HG02588 (cell line): ENCODE data around the gene PISD.
A peak's percentile ranks its signal among the peaks of the same experiment; 100 is the strongest.
"Not testable (repeated sequence)": the region's sequence is repeated elsewhere in the genome, so short reads cannot be mapped to it uniquely, and the experiment has no call there.

ENCODE experiments used
- ATAC-seq: cut with Tn5 transposase; IDR thresholded peaks from one replicate; pipeline ENCODE4 v1.9.1; 2021; ENCODE audit warnings: mild to moderate bottlenecking, moderate library complexity; ENCODE audit not compliant: unreplicated experiment

The PISD gene

GRCh38 chr22:31661851-31662667 lies at the start of gene PISD:
PISD (minus strand) TSS chr22:31662215; CDS start chr22:31662208, 7 bp downstream.
- ATAC-seq: peak; percentile 69

GRCh38 chr22:31711226-31711625 lies 49.2 kb upstream of the PISD start:
- ATAC-seq: not testable (repeated sequence)

- ATAC-seq: no peak
Measured at GRCh38 chr22:31707519-31707918, 45.5 kb upstream of the PISD start.

GRCh38 chr22:31695423-31695822 lies 33.4 kb upstream of the PISD start:
- no peak for ATAC-seq

GRCh38 chr22:31694046-31694445 lies 32.0 kb upstream of the PISD start:
- ATAC-seq: not testable (repeated sequence)

GRCh38 chr22:31692186-31692886 lies 30.3 kb upstream of the PISD start:
- no peak for ATAC-seq

GRCh38 chr22:31691408-31691807 lies 29.4 kb upstream of the PISD start:
- no peak for ATAC-seq

- ATAC-seq: no peak
Measured at GRCh38 chr22:31683181-31684105, 21.4 kb upstream of the PISD start.

- ATAC-seq: no peak
Measured at GRCh38 chr22:31682751-31683150, 20.7 kb upstream of the PISD start.

- ATAC-seq: no peak
Measured at GRCh38 chr22:31681349-31682345, 19.6 kb upstream of the PISD start.

- no peak for ATAC-seq
Measured at GRCh38 chr22:31680861-31681341, 18.9 kb upstream of the PISD start.

- ATAC-seq: no peak
Measured at GRCh38 chr22:31678748-31679147, 16.7 kb upstream of the PISD start.

- ATAC-seq: peak; percentile 75
Measured at GRCh38 chr22:31676700-31677099, 14.7 kb upstream of the PISD start.

GRCh38 chr22:31674219-31674618 lies 12.2 kb upstream of the PISD start:
- ATAC-seq: not testable (repeated sequence)

GRCh38 chr22:31668849-31669248 lies 6.8 kb upstream of the PISD start:
- ATAC-seq: not testable (repeated sequence)

GRCh38 chr22:31662668-31663037 lies 638 bp upstream of the PISD start:
- ATAC-seq: no peak

GRCh38 chr22:31660860-31661341 lies 1.1 kb downstream of the PISD start:
- not testable (repeated sequence) for ATAC-seq

- no peak for ATAC-seq
Measured at GRCh38 chr22:31659246-31659645, 2.8 kb downstream of the PISD start.

- no peak for ATAC-seq
Measured at GRCh38 chr22:31654408-31654807, 7.6 kb downstream of the PISD start.

GRCh38 chr22:31653944-31654343 lies 8.1 kb downstream of the PISD start:
- ATAC-seq: no peak
